HCT116 (cell line): Measurements from ENCODE around the gene COL18A1. TPM values are rescaled to one million over a fixed set of nuclear protein-coding genes. Genes with fewer than 3 reads are reported as not detected.

ENCODE experiments used
- ATAC-seq: fragments of 200-7000 bp; cut with Tn5 transposase; 2 replicates; pipeline ENCODE4 v1.9.1; 2020; ENCODE audit warnings: mild to moderate bottlenecking, moderate library complexity
- BruUV-seq: library from RNA; stranded (reverse); fragments of 400-500 nt; replicated peaks from 2 replicates; lab custom pipeline; 2021; lab: Mats Ljungman, UMichigan
- CTCF ChIA-PET: fragments of 300-600 bp; sonication (Branson Sonifier 250); formaldehyde crosslinking; loops from one replicate; lab custom pipeline; 2021; ENCODE audit warnings: antibody characterized with exemption; lab: Charles Lee
- POLR2A ChIA-PET: fragments of 300-600, 350-600 bp; sonication (Branson Sonifier 250); formaldehyde crosslinking; loops from one replicate; lab custom pipeline; 2021; ENCODE audit warnings: antibody characterized with exemption; lab: Charles Lee
- RAD21 ChIA-PET, 2 experiments: fragments of 300-600 bp; sonication (Branson Sonifier 250); formaldehyde crosslinking; loops; one replicate each; lab custom pipeline; 2023; ENCODE audit warnings: low total read pairs in 2 of 2; ENCODE audit not compliant: uncharacterized antibody in 2 of 2, unreplicated experiment in 2 of 2, low non-redundant PET in 1 of 2; lab: Charles Lee
- DNase-seq: peaks from one replicate; pipeline ENCODE4 v3.0.0-alpha.2; 2010; ENCODE audit warnings: low read depth, low spot score
- H2AFZ ChIP-seq: fragments of 200-600 bp; shearing (Covaris generic), sonication (generic); 2 replicates; pipeline ENCODE4 v1.6.1; 2017; ENCODE audit warnings: low read depth, mixed run types, mixed read lengths, antibody characterized with exemption, low read length; ENCODE audit not compliant: poor library complexity, severe bottlenecking
- H3K27ac ChIP-seq: 2 replicates; pipeline ENCODE4 v1.5.1; 2012; ENCODE audit warnings: low read depth, low read length
- H3K27me3 ChIP-seq: fragments of 200-600 bp; sonication (generic); 2 replicates; pipeline ENCODE4 v1.6.1; 2016; ENCODE audit warnings: mixed run types, low read length, mixed read lengths; ENCODE audit not compliant: insufficient read depth
- H3K36me3 ChIP-seq, 2 experiments: fragments of 200-500 bp in 1 of 2; fragments of 200-600 bp in 1 of 2; sonication (Bioruptor generic) in 1 of 2; sonication (generic) in 1 of 2; 2 replicates each; pipeline versions ENCODE4 v1.5.1 to v1.6.1; 2014 to 2016; ENCODE audit warnings: low read length in 2 of 2, inconsistent platforms in 1 of 2, mixed read lengths in 1 of 2, mixed run types in 1 of 2; ENCODE audit not compliant: insufficient read depth in 2 of 2, control insufficient read depth in 1 of 2
- H3K4me1 ChIP-seq, 2 experiments: fragments of 200-600 bp in 1 of 2; sonication (generic) in 1 of 2; 2 replicates each; pipeline versions ENCODE4 v1.5.1 to v1.6.1; 2012 to 2017; ENCODE audit warnings: low read length in 2 of 2, inconsistent platforms in 1 of 2, mild to moderate bottlenecking in 1 of 2, mixed read lengths in 1 of 2, mixed run types in 1 of 2, moderate library complexity in 1 of 2; ENCODE audit not compliant: insufficient read depth in 2 of 2, control insufficient read depth in 1 of 2
- H3K4me2 ChIP-seq: fragments of 200-600 bp; sonication (generic); 2 replicates; pipeline ENCODE4 v1.6.1; 2017; ENCODE audit warnings: mixed run types, low read length, mixed read lengths
- H3K4me3 ChIP-seq, 2 experiments: fragments of 200-600 bp in 1 of 2; sonication (generic) in 1 of 2; replicated peaks in 1 of 2; 2 replicates each; pipeline ENCODE4 v1.5.1; 2011 to 2016; ENCODE audit warnings: low read length in 2 of 2, control low read depth in 1 of 2, low read depth in 1 of 2, mild to moderate bottlenecking in 1 of 2, mixed read lengths in 1 of 2, mixed run types in 1 of 2
- H3K79me2 ChIP-seq: fragments of 200-600 bp; sonication (generic); 2 replicates; pipeline ENCODE4 v1.6.1; 2017; ENCODE audit warnings: mild to moderate bottlenecking, mixed run types, low read length, moderate library complexity, mixed read lengths; ENCODE audit not compliant: insufficient read depth
- H3K9ac ChIP-seq: fragments of 200-600 bp; sonication (generic); 2 replicates; pipeline ENCODE4 v1.6.1; 2016; ENCODE audit warnings: low read length, mixed read lengths
- H3K9me2 ChIP-seq: fragments of 200-600 bp; sonication (generic), shearing (Covaris generic); 2 replicates; pipeline ENCODE4 v1.6.1; 2017; ENCODE audit warnings: mixed run types, mild to moderate bottlenecking, moderate library complexity; ENCODE audit not compliant: insufficient read depth
- H3K9me3 ChIP-seq, 2 experiments: fragments of 200-500 bp in 1 of 2; fragments of 200-600 bp in 1 of 2; sonication (Bioruptor generic) in 1 of 2; sonication (generic) in 1 of 2; 2 replicates each; pipeline ENCODE4 v1.6.1; 2014 to 2017; ENCODE audit warnings: low read length in 2 of 2, mixed read lengths in 2 of 2, inconsistent platforms in 1 of 2, low read depth in 1 of 2, mild to moderate bottlenecking in 1 of 2, mixed run types in 1 of 2, moderate library complexity in 1 of 2; ENCODE audit not compliant: control insufficient read depth in 1 of 2, insufficient read depth in 1 of 2
- H4K20me1 ChIP-seq: fragments of 200-600 bp; sonication (generic), shearing (Covaris generic); 2 replicates; pipeline ENCODE4 v1.6.1; 2017; ENCODE audit warnings: mixed run types, mild to moderate bottlenecking, moderate library complexity; ENCODE audit not compliant: insufficient read depth
- CEBPB ChIP-seq: IDR thresholded peaks from 2 replicates; pipeline ENCODE4 v1.6.1; 2012; ENCODE audit warnings: low read depth
- EGR1 ChIP-seq: IDR thresholded peaks from 2 replicates; pipeline ENCODE4 v1.6.1; 2012; ENCODE audit warnings: low read depth
- ELF1 ChIP-seq: IDR thresholded peaks from 2 replicates; pipeline ENCODE4 v1.6.1; 2012; ENCODE audit warnings: low read depth, borderline replicate concordance
- EZH2 ChIP-seq: fragments of 200-600 bp; sonication (generic); IDR thresholded peaks from 2 replicates; pipeline ENCODE4 v1.6.1; 2017; ENCODE audit warnings: antibody characterized with exemption, mixed run types
- EZH2phosphoT487 ChIP-seq: fragments of 200-600 bp; IDR thresholded peaks from 2 replicates; pipeline ENCODE4 v1.6.1; 2018; ENCODE audit warnings: antibody characterized with exemption, borderline replicate concordance
- FOSL1 ChIP-seq: IDR thresholded peaks from 2 replicates; pipeline ENCODE4 v1.6.1; 2012; ENCODE audit warnings: low read depth
- JUND ChIP-seq: IDR thresholded peaks from 2 replicates; pipeline ENCODE4 v1.6.1; 2012
- RAD21 ChIP-seq: IDR thresholded peaks from 2 replicates; pipeline ENCODE4 v1.6.1; 2012; ENCODE audit warnings: low read depth, mild to moderate bottlenecking
- SIN3A ChIP-seq: IDR thresholded peaks from 2 replicates; pipeline ENCODE4 v1.6.1; 2012; ENCODE audit warnings: low read depth
- SRF ChIP-seq: IDR thresholded peaks from 2 replicates; pipeline ENCODE4 v1.6.1; 2012; ENCODE audit warnings: low read depth
- TCF7L2 ChIP-seq: IDR thresholded peaks from 2 replicates; pipeline ENCODE4 v1.7.0; 2011; ENCODE audit warnings: borderline replicate concordance, inconsistent platforms; ENCODE audit not compliant: insufficient read depth, insufficient read length; ENCODE audit errors: extremely low read depth
- ZFX ChIP-seq: fragments of 450-650 bp; IDR thresholded peaks from 2 replicates; pipeline ENCODE4 v1.6.1; 2017
- ZNF274 ChIP-seq: fragments of 200-500 bp; sonication (Bioruptor generic); IDR thresholded peaks from 2 replicates; pipeline ENCODE4 v1.6.1; 2014; ENCODE audit warnings: mild to moderate bottlenecking, low read depth, low read length, inconsistent platforms
- intact Hi-C: fragments of 100-400 bp; cut with micrococcal nuclease; formaldehyde crosslinking; loops from 2 replicates; pipeline ENCODE4 v1.10.0; 2022
- total RNA-seq: library from RNA; stranded (reverse); gene quantifications from one replicate; pipeline ENCODE4 v1.2.1, GENCODE V29; 2021; ENCODE audit not compliant: unreplicated experiment
- TF ChIP-seq, protein P1 (sequence below): IDR thresholded peaks from 2 replicates; pipeline ENCODE4 v1.6.1; 2012; ENCODE audit warnings: low read depth
- TF ChIP-seq, protein P2 (sequence below): IDR thresholded peaks from 2 replicates; pipeline ENCODE4 v1.6.1; 2011; ENCODE audit warnings: mild to moderate bottlenecking, low read length, moderate library complexity; ENCODE audit not compliant: insufficient replicate concordance; ENCODE audit errors: extremely low read depth

COL18A1 gene
- total RNA-seq, 1 experiment from 2014 or later = 59.5 TPM

DNA sequence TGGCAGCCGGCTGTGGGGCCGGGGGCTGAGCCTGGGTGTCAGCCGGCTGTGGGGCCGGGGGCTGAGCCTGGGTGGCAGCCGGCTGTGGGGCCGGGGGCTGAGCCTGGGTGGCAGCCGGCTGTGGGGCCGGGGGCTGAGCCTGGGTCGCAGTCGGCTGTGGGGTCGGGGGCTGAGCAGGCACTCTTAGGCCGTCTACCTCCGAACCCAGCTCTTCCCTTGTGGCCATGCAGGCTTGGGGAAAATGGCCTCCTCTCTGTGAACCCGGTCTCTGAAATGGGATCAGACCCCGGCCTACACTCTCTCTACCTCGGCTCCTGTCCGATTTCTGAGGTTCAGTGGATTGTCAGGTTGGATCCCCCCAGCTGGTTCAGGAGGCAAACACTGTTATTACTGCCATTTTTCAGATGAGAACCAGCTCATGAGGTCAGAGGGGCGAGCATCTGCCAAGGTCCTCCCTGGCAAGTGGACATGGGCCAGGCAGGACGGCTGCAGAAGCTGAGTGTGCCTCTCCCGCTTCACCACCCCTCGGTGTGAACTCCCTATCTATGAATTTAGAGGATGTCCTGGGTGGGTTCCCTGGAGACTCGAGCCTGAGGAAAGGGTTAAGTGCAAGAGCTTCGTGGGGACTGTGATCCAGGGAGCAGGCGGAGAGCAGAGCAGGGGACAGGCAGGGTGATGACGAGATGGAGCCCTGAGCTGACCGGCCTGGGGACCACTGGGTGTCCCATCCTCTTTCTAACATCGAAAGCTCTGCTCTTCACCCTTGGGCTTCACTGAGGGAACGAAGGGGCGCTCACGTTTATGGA lies 10.9 kb upstream of the COL18A1 start:
- RAD21 ChIA-PET = no interaction called here
- intact Hi-C loops = no loop called here
- POLR2A ChIA-PET = no interaction called here
- CTCF ChIA-PET = no interaction called here
- no peaks in the 10 kb centered on the region for H4K20me1 ChIP-seq
- no peak overlapping the region for H3K27ac ChIP-seq
- no peak overlapping the region for H3K4me2 ChIP-seq
- no peaks in the 10 kb centered on the region for H3K9me2 ChIP-seq
- H3K9ac ChIP-seq = no peak overlapping the region
- no peak overlapping the region for H3K4me3 ChIP-seq
- no peaks in the 10 kb centered on the region for H3K27me3 ChIP-seq
- H3K4me1 ChIP-seq = no peaks in the 10 kb centered on the region
- H3K79me2 ChIP-seq = no peaks in the 10 kb centered on the region
- ATAC-seq = no peak
- TF ChIP-seq EGR1 (no peak), FOSL1 (no peak), ELF1 (no peak), EZH2phosphoT487 (no peak), ZNF274 (no peak)
- no peak for DNase-seq
- no TSS peak for BruUV-seq
- no peaks in the 10 kb centered on the region for H3K9me3 ChIP-seq
- H2AFZ ChIP-seq = no peak overlapping the region
- no peaks in the 10 kb centered on the region for H3K36me3 ChIP-seq

DNA sequence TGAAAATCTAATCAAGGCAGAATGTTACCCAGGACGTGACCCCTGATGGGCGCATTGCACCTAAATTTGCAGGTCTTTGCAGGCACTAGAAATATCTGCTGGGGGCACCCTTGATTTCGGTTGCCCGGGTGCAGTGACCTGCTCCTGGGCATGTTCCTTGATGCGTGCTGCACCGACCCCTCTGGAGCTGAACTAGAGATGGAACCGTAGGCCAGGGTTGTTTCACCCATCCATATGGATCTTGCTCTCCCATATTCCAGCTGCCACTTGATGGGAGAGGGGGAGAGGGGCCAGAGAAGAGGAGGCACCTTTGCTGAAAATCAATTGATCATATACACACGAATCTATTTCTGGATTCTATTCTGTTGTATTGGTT lies 8.4 kb upstream of the COL18A1 start:
- Histone ChIP-seq H3K79me2 (no peaks in the 10 kb centered on the region), H3K9me3 (peaks cover 0 to 5% of the 10 kb centered on the region in 2 experiments; a peak in 1 of 4 replicates), H2AFZ (no peak overlapping the region), H3K36me3 (no peaks in the 10 kb centered on the region), H3K9ac (no peak overlapping the region), H3K9me2 (no peaks in the 10 kb centered on the region), H3K4me1 (no peaks in the 10 kb centered on the region), H3K27me3 (no peaks in the 10 kb centered on the region), H3K4me3 (no peak overlapping the region), H3K27ac (no peak overlapping the region), H3K4me2 (no peak overlapping the region), H4K20me1 (no peaks in the 10 kb centered on the region)
- intact Hi-C loops = no loop called here
- POLR2A ChIA-PET = no interaction called here
- BruUV-seq = no TSS peak
- ATAC-seq (no peak), DNase-seq (no peak)
- RAD21 ChIA-PET = no interaction called here
- CTCF ChIA-PET = no interaction called here
- TF ChIP-seq JUND (no peak), SRF (no peak), RAD21 (no peak), EZH2 (no peak), ZFX (no peak), FOSL1 (no peak), TCF7L2 (no peak), SIN3A (no peak), CEBPB (no peak), ELF1 (no peak), EGR1 (no peak)
- TF ChIP-seq, protein P1, sequence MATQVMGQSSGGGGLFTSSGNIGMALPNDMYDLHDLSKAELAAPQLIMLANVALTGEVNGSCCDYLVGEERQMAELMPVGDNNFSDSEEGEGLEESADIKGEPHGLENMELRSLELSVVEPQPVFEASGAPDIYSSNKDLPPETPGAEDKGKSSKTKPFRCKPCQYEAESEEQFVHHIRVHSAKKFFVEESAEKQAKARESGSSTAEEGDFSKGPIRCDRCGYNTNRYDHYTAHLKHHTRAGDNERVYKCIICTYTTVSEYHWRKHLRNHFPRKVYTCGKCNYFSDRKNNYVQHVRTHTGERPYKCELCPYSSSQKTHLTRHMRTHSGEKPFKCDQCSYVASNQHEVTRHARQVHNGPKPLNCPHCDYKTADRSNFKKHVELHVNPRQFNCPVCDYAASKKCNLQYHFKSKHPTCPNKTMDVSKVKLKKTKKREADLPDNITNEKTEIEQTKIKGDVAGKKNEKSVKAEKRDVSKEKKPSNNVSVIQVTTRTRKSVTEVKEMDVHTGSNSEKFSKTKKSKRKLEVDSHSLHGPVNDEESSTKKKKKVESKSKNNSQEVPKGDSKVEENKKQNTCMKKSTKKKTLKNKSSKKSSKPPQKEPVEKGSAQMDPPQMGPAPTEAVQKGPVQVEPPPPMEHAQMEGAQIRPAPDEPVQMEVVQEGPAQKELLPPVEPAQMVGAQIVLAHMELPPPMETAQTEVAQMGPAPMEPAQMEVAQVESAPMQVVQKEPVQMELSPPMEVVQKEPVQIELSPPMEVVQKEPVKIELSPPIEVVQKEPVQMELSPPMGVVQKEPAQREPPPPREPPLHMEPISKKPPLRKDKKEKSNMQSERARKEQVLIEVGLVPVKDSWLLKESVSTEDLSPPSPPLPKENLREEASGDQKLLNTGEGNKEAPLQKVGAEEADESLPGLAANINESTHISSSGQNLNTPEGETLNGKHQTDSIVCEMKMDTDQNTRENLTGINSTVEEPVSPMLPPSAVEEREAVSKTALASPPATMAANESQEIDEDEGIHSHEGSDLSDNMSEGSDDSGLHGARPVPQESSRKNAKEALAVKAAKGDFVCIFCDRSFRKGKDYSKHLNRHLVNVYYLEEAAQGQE = no peak
- TF ChIP-seq, protein P2, sequence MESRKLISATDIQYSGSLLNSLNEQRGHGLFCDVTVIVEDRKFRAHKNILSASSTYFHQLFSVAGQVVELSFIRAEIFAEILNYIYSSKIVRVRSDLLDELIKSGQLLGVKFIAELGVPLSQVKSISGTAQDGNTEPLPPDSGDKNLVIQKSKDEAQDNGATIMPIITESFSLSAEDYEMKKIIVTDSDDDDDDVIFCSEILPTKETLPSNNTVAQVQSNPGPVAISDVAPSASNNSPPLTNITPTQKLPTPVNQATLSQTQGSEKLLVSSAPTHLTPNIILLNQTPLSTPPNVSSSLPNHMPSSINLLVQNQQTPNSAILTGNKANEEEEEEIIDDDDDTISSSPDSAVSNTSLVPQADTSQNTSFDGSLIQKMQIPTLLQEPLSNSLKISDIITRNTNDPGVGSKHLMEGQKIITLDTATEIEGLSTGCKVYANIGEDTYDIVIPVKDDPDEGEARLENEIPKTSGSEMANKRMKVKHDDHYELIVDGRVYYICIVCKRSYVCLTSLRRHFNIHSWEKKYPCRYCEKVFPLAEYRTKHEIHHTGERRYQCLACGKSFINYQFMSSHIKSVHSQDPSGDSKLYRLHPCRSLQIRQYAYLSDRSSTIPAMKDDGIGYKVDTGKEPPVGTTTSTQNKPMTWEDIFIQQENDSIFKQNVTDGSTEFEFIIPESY = no peak
